GM18868 (cell line): ENCODE results near the gene RIC1.
"Not testable (repeated sequence)": the region's sequence is repeated elsewhere in the genome, so short reads cannot be mapped to it uniquely, and the experiment has no call there.

ENCODE experiments used
- ATAC-seq: cut with Tn5 transposase; IDR thresholded peaks from one replicate; pipeline ENCODE4 v1.9.1; 2021; ENCODE audit warnings: mild to moderate bottlenecking, moderate library complexity; ENCODE audit not compliant: unreplicated experiment

The RIC1 gene, protein sequence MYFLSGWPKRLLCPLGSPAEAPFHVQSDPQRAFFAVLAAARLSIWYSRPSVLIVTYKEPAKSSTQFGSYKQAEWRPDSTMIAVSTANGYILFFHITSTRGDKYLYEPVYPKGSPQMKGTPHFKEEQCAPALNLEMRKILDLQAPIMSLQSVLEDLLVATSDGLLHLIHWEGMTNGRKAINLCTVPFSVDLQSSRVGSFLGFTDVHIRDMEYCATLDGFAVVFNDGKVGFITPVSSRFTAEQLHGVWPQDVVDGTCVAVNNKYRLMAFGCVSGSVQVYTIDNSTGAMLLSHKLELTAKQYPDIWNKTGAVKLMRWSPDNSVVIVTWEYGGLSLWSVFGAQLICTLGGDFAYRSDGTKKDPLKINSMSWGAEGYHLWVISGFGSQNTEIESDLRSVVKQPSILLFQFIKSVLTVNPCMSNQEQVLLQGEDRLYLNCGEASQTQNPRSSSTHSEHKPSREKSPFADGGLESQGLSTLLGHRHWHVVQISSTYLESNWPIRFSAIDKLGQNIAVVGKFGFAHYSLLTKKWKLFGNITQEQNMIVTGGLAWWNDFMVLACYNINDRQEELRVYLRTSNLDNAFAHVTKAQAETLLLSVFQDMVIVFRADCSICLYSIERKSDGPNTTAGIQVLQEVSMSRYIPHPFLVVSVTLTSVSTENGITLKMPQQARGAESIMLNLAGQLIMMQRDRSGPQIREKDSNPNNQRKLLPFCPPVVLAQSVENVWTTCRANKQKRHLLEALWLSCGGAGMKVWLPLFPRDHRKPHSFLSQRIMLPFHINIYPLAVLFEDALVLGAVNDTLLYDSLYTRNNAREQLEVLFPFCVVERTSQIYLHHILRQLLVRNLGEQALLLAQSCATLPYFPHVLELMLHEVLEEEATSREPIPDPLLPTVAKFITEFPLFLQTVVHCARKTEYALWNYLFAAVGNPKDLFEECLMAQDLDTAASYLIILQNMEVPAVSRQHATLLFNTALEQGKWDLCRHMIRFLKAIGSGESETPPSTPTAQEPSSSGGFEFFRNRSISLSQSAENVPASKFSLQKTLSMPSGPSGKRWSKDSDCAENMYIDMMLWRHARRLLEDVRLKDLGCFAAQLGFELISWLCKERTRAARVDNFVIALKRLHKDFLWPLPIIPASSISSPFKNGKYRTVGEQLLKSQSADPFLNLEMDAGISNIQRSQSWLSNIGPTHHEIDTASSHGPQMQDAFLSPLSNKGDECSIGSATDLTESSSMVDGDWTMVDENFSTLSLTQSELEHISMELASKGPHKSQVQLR (N-terminal part only)

GRCh38 chr9:5628530-5629311 lies at the start of gene RIC1:
RIC1 (plus strand) TSS chr9:5629107; CDS start chr9:5629310, 203 bp downstream.
- ATAC-seq, result peak; percentile 59

DNA sequence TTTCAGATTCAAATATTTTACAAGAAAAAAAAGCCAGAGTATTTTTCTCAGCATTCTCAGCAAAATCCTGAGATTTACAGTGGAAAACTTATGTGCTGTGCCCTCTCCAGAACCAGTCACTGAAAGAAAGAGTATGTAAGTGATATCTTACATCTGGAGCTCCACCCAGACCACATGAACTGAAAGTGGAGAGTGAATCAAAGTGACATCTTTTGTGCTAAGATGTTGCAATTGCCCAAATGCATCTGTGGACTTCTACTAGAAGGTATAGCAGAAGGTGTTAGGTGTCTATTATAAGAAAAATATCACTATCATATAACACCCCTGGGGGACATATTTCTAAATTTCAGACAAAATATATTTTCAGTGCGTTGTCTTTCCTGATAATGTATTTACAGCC lies 49.0 kb upstream of the RIC1 start:
- ATAC-seq, result no peak

- no peak for ATAC-seq
Observed at GRCh38 chr9:5580650-5581049, 48.3 kb upstream of the RIC1 start.

GRCh38 chr9:5581706-5582105 lies 47.2 kb upstream of the RIC1 start:
- not testable (repeated sequence) for ATAC-seq

- peak; percentile 60 for ATAC-seq
Observed at GRCh38 chr9:5582835-5583195, 46.1 kb upstream of the RIC1 start.

DNA sequence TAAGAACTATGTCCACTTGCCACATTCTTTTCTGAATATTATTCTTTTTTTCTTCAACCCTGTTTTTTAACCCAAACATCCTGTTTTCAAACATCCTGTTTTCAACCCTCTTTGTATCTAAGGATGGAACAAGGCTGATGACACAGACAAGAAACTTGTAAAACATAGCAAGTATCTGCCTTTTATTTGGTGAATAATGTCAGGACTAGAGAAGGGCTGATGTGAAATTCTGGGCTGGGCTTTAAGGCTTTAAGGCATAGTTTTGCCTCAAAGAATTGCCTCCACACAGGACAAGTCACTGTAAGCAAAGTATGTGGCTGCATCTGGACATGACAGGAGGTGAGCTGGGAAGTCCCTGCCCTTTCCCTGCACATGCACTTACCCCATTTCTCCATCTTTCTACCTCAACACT lies 42.5 kb upstream of the RIC1 start:
- peak; percentile 16 for ATAC-seq

- no peak for ATAC-seq
Observed at GRCh38 chr9:5587024-5587423, 41.9 kb upstream of the RIC1 start.

DNA sequence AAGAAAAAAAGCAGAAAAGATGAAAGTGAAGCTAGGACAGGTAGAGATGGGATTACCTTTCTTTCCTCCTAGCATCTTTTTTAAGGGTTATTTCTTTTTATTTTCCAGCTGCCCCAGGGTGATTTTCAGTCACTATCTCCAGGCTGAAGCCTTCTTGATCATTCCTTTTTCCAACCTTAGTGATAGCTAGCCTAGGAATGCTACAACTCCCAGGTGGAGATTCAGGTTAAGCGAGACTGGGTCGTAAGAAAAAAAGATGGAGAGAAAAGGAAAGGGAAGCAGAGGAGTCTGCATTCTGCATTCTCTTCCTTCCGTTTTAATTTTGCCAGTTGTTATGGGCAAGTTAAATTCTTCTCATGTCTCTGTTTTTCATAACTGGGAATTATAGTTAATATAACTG lies 36.7 kb upstream of the RIC1 start:
- ATAC-seq, result no peak

- no peak for ATAC-seq
Observed at GRCh38 chr9:5592904-5593303, 36.0 kb upstream of the RIC1 start.

- peak; percentile 65 for ATAC-seq
Observed at GRCh38 chr9:5593904-5594303, 35.0 kb upstream of the RIC1 start.

DNA sequence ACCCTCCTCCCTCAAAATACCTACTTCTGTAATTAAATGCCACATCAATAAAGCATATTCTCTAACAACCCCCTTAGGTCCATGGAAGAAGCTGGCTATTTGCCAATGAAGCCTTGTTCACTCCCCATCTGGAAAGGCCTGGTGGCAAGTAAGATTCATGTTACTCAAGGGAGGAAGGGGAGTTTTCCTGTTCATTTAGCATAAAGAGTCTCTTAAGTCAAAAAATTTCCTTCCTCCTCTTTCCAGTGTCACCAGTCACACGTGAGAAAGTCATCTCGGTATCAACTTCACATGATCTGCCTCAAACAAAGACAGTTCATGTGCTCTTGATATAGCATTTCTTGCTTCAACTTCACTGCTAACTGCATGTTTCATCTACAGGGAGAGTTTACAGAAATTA lies 32.7 kb upstream of the RIC1 start:
- ATAC-seq, result no peak

DNA sequence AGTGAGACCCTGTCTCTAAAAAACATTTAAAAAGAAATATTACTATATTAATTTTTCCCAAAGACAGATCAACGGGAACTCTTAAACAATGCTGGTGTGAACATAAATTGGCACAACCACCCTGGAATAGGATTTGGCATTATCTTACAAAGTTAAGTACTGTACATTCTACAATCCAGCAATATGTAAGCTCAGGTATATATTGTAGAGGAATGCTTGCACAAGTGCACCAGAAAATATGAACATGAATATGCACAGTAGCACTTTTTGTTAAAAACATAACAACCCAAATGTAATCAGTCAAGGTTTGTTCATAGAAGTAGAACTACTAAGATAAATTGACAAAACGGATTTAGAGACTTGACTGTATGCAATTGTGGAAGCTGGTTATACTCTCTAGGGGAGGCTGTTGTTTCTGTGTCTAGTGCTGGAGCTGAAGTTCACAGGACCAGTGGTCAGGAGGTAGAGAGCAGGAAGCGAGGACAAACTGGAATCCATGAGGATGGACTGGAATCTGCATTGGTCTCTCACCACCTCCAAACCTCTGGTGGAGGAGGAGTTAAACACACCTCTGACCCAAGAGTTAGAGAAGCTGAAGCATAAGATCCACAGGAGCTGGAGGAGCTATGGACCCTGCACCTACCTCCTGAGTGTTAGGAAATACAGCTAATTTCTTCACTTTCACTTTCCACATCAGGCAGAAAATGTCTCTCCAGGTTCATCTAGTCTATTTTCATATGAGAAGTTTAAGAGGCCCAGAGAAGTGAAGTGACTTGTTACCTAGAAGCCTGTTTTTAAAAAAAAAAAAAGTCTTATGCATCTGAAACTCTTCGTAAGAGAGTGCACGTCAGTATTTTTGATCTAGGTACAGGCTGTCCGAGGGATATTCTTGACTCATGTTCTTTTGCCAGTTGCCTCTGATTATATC lies 20.3 kb upstream of the RIC1 start:
- peak; percentile 75 for ATAC-seq

DNA sequence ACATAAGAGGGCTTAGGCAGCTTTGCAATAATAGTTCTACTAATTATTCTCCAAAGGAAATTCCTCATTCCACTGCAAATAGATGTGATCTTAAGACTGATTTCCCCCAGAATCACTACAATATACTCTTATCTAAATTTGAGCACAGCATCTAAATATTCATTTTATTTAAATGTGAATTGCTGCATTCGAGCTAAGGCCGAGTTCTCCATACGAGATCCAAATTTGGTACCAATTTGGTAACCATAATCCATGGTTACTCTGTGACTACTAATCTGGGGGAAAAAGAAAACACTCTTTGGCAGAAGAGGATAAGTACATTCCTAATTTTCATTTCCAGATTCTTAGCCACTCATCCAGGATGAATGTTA lies 19.7 kb upstream of the RIC1 start:
- ATAC-seq, result no peak

- no peak for ATAC-seq
Observed at GRCh38 chr9:5610491-5610890, 18.4 kb upstream of the RIC1 start.

- no peak for ATAC-seq
Observed at GRCh38 chr9:5611321-5612184, 17.4 kb upstream of the RIC1 start.

GRCh38 chr9:5612185-5612530 lies 16.7 kb upstream of the RIC1 start:
- no peak for ATAC-seq

DNA sequence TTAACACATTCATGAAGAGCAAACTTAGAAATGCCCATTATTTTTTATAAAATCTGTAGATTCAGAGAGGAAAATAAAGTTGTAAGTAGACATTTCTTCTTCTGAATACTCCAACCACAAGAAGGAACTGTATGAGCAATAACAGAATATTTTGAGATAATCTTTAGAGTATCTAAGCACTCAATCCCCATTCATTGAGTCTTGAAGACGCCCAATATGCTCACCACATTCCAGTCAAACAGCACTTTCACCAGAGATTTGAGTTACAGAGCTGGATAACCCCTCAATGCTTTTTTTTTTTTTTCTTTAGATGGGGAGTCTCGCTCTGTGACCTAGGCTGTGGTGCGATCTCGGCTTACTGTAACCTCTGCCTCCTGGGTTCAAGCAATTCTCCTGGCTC lies 14.7 kb upstream of the RIC1 start:
- no peak for ATAC-seq

- no peak for ATAC-seq
Observed at GRCh38 chr9:5614985-5615384, 13.9 kb upstream of the RIC1 start.

DNA sequence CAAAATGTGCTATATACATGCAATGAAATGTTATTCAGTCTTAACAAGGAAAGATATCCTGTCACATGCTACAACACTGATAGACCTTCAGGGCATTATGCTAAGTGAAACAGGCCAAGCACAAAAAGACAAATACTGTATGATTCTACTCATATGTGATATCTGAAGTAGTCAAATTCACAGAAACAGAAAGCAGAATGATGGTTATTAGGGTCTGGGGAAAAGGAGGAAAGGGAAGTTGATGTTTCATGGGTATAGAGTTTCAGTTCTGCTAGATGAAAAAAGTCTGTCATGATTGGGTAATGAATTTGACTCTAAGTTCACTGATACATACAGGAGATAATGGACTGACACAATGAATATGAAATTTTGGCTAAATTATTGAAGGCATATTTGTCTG lies 11.2 kb upstream of the RIC1 start:
- peak; percentile 97 for ATAC-seq
